ENCODE measurements around the gene MORN2.

Gene MORN2

GRCh38 chr2:38887347-38887746 lies 11.6 kb downstream of the MORN2 start:
- Histone ChIP-seq H3K9me2 (ENCODE audit: low read depth, low read length) (peaks cover 4% of the 10 kb centered on the region; the same call in 1 of the 2 replicates), H3K4me3 (ENCODE audit: low read depth, low read length, poor library complexity, severe bottlenecking) (no peak overlapping the region), H3K4me1 (ENCODE audit: insufficient read depth, low read length, severe bottlenecking) (no peaks in the 10 kb centered on the region), H3F3A (ENCODE audit: insufficient read depth, low read length) (no peaks in the 10 kb centered on the region), H2AFZ (ENCODE audit: low read length) (no peak overlapping the region), H3K27me3 (ENCODE audit: insufficient read depth, low read length) (no peaks in the 10 kb centered on the region), H3K36me3 (ENCODE audit: insufficient read depth, low read length) (no peaks in the 10 kb centered on the region), H3K4me2 (ENCODE audit: low read length) (no peak overlapping the region), H4K20me1 (ENCODE audit: insufficient read depth, low read length) (no peaks in the 10 kb centered on the region), H3K79me2 (ENCODE audit: insufficient read depth, low read length) (no peaks in the 10 kb centered on the region), H3K9me3 (ENCODE audit: low read length) (no peaks in the 10 kb centered on the region), H3K9ac (ENCODE audit: low read length) (no peak overlapping the region), H3K27ac (ENCODE audit: low read depth, low read length, poor library complexity, severe bottlenecking) (no peak overlapping the region)
- TF ChIP-seq CTCF (IDR thresholded peaks at IDR 0.05; ENCODE audit: low read length) (no peak), EZH2 (IDR thresholded peaks at IDR 0.05; ENCODE audit: borderline replicate concordance, low read length) (no peak)

- H3F3A ChIP-seq (ENCODE audit: insufficient read depth, low read length) = no peaks in the 10 kb centered on the region
- no peak overlapping the region for H3K9ac ChIP-seq (ENCODE audit: low read length)
- H3K4me3 ChIP-seq (ENCODE audit: low read depth, low read length, poor library complexity, severe bottlenecking) = no peak overlapping the region
- no peaks in the 10 kb centered on the region for H3K9me3 ChIP-seq (ENCODE audit: low read length)
- H3K27me3 ChIP-seq (ENCODE audit: insufficient read depth, low read length) = no peaks in the 10 kb centered on the region
- peaks cover 4% of the 10 kb centered on the region; the same call in 1 of the 2 replicates for H3K9me2 ChIP-seq (ENCODE audit: low read depth, low read length)
- no peaks in the 10 kb centered on the region for H3K36me3 ChIP-seq (ENCODE audit: insufficient read depth, low read length)
- H3K4me2 ChIP-seq (ENCODE audit: low read length) = no peak overlapping the region
- TF ChIP-seq EZH2 (IDR thresholded peaks at IDR 0.05; ENCODE audit: borderline replicate concordance, low read length) (no peak), CTCF (IDR thresholded peaks at IDR 0.05; ENCODE audit: low read length) (no peak)
- no peak overlapping the region for H2AFZ ChIP-seq (ENCODE audit: low read length)
- no peak overlapping the region for H3K27ac ChIP-seq (ENCODE audit: low read depth, low read length, poor library complexity, severe bottlenecking)
- no peaks in the 10 kb centered on the region for H3K79me2 ChIP-seq (ENCODE audit: insufficient read depth, low read length)
- H3K4me1 ChIP-seq (ENCODE audit: insufficient read depth, low read length, severe bottlenecking) = no peaks in the 10 kb centered on the region
- no peaks in the 10 kb centered on the region for H4K20me1 ChIP-seq (ENCODE audit: insufficient read depth, low read length)
Observed at GRCh38 chr2:38887902-38888554, 12.3 kb downstream of the MORN2 start.

- Histone ChIP-seq H3K27ac (ENCODE audit: low read depth, low read length, poor library complexity, severe bottlenecking) (no peak overlapping the region), H4K20me1 (ENCODE audit: insufficient read depth, low read length) (no peaks in the 10 kb centered on the region), H3F3A (ENCODE audit: insufficient read depth, low read length) (no peaks in the 10 kb centered on the region), H3K9me2 (ENCODE audit: low read depth, low read length) (peaks cover 4% of the 10 kb centered on the region; the same call in 1 of the 2 replicates), H3K4me3 (ENCODE audit: low read depth, low read length, poor library complexity, severe bottlenecking) (no peak overlapping the region), H2AFZ (ENCODE audit: low read length) (no peak overlapping the region), H3K9ac (ENCODE audit: low read length) (no peak overlapping the region), H3K4me2 (ENCODE audit: low read length) (no peak overlapping the region), H3K9me3 (ENCODE audit: low read length) (no peaks in the 10 kb centered on the region), H3K4me1 (ENCODE audit: insufficient read depth, low read length, severe bottlenecking) (no peaks in the 10 kb centered on the region), H3K79me2 (ENCODE audit: insufficient read depth, low read length) (no peaks in the 10 kb centered on the region), H3K36me3 (ENCODE audit: insufficient read depth, low read length) (no peaks in the 10 kb centered on the region), H3K27me3 (ENCODE audit: insufficient read depth, low read length) (no peaks in the 10 kb centered on the region)
- no peak for TF ChIP-seq CTCF (IDR thresholded peaks at IDR 0.05; ENCODE audit: low read length)
- TF ChIP-seq EZH2 (IDR thresholded peaks at IDR 0.05; ENCODE audit: borderline replicate concordance, low read length) = no peak
Observed at GRCh38 chr2:38889045-38889444, 13.3 kb downstream of the MORN2 start.

All from OCI-LY1 (cell line).